Measurements from ENCODE around the gene ETV6.
A peak's percentile ranks its signal among the peaks of the same experiment; 100 is the strongest.

ETV6 gene

GRCh38 chr12:11649413-11650285 lies at the start of gene ETV6:
Gene ETV6 (plus strand): TSS chr12:11649674. CDS start chr12:11650128, 454 bp downstream.
- peak within 1 kb of the TSS; percentile 99 for H3K27ac ChIP-seq
- TF ChIP-seq CTCF (IDR thresholded peaks at IDR 0.05) (no peak), ZFX (IDR thresholded peaks at IDR 0.05; ENCODE audit: borderline replicate concordance) (no peak)

- no peak overlapping the region for H3K27ac ChIP-seq
- TF ChIP-seq CTCF (IDR thresholded peaks at IDR 0.05) (no peak), ZFX (IDR thresholded peaks at IDR 0.05; ENCODE audit: borderline replicate concordance) (no peak)
These were observed 49.3 kb upstream of the ETV6 start for GRCh38 chr12:11600199-11600598.

- TF ChIP-seq CTCF (IDR thresholded peaks at IDR 0.05) (no peak), ZFX (IDR thresholded peaks at IDR 0.05; ENCODE audit: borderline replicate concordance) (no peak)
- H3K27ac ChIP-seq: no peak overlapping the region
These were observed 47.8 kb upstream of the ETV6 start for GRCh38 chr12:11601647-11602046.

- TF ChIP-seq ZFX (IDR thresholded peaks at IDR 0.05; ENCODE audit: borderline replicate concordance): no peak
- TF ChIP-seq CTCF (IDR thresholded peaks at IDR 0.05): no peak
- H3K27ac ChIP-seq: no peak overlapping the region
These were observed 42.0 kb upstream of the ETV6 start for GRCh38 chr12:11607313-11608081.

- H3K27ac ChIP-seq: no peak overlapping the region
- TF ChIP-seq ZFX (IDR thresholded peaks at IDR 0.05; ENCODE audit: borderline replicate concordance) (no peak), CTCF (IDR thresholded peaks at IDR 0.05) (no peak)
These were observed 40.4 kb upstream of the ETV6 start for GRCh38 chr12:11609045-11609444.

- H3K27ac ChIP-seq: no peak overlapping the region
- TF ChIP-seq CTCF (IDR thresholded peaks at IDR 0.05) (no peak), ZFX (IDR thresholded peaks at IDR 0.05; ENCODE audit: borderline replicate concordance) (no peak)
These were observed 34.0 kb upstream of the ETV6 start for GRCh38 chr12:11615481-11615880.

GRCh38 chr12:11618046-11618445 lies 31.4 kb upstream of the ETV6 start:
- no peak for TF ChIP-seq CTCF (IDR thresholded peaks at IDR 0.05)
- TF ChIP-seq ZFX (IDR thresholded peaks at IDR 0.05; ENCODE audit: borderline replicate concordance): no peak
- H3K27ac ChIP-seq: no peak overlapping the region
